Measurements from ENCODE around the gene PCDHA3.
"Not testable (repeated sequence)": the region's sequence is repeated elsewhere in the genome, so short reads cannot be mapped to it uniquely, and the experiment has no call there.

Gene PCDHA3

DNA sequence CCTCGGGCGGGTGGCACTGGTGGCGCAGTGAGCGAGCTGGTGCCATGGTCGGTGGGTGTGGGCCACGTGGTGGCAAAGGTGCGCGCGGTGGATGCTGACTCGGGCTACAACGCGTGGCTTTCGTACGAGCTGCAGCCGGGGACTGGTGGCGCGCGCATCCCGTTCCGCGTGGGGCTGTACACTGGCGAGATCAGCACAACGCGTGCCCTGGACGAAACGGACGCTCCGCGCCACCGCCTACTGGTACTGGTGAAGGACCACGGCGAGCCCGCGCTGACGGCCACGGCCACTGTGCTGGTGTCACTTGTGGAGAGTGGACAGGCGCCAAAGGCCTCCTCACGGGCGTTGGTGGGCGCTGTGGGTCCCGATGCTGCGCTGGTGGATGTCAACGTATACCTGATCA lies 8.0 kb downstream of the PCDHA3 start:
- in situ Hi-C loops (cut with MboI; ENCODE audit: low sequenced_read_pairs), result no loop called here

DNA sequence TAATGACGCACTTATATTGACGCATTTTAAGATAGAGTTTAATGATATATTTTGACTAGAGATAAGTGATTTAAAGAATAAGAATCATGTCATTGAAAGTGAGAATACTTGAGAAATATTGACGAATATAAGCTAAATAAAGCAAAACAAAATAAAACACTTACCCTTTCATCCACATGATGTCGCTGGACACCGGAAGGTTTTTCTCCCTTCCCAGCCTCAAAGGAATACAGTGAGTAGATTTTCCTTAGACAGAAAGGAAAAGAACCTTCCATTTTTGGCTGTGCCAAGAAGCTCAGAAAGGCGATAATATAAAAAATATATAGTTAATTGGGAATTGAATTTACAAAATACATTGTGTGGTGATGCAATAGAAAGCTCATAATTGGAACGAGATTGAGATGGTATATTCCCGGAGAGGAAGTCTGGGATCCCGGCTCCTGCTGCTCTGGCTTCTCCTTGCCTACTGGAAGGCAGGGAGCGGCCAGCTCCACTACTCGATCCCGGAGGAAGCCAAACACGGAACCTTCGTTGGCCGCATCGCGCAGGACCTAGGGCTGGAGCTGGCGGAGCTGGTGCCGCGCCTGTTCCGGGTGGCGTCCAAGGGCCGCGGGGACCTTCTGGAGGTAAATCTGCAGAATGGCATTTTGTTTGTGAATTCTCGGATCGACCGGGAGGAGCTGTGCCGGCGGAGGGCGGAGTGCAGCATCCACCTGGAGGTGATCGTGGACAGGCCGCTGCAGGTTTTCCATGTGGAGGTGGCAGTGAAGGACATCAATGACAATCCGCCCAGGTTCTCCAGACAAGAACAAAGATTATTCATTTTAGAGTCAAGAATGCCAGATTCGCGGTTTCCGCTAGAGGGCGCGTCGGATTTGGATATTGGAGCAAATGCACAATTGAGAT lies 20.8 kb downstream of the PCDHA3 start, which contains the start of gene PCDHA5:
Gene PCDHA5, plus strand, starts transcription at position 239 of the 906 bp plus-strand sequence.
- in situ Hi-C loops (cut with MboI; ENCODE audit: low sequenced_read_pairs), result no loop called here

DNA sequence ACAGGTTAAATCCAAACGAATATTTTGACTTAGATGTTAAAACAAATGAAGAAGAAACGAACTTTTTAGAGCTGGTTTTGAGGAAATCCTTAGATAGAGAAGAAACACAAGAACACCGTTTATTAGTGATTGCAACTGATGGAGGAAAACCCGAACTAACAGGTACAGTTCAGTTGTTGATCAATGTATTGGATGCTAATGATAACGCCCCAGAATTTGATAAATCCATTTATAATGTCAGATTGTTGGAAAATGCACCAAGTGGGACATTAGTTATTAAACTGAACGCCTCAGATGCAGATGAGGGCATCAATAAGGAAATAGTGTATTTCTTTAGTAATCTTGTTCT lies 21.4 kb downstream of the PCDHA3 start:
- in situ Hi-C loops (cut with MboI; ENCODE audit: low sequenced_read_pairs), result no loop called here

DNA sequence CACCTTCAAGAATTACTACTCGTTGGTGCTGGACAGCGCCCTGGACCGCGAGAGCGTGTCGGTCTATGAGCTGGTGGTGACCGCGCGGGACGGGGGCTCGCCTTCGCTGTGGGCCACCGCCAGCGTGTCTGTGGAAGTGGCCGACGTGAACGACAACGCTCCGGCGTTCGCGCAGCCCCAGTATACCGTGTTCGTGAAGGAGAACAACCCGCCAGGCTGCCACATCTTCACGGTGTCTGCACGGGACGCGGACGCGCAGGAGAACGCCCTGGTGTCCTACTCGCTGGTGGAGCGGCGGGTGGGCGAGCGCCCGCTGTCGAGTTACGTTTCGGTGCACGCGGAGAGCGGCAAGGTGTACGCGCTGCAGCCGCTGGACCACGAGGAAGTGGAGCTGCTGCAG lies 22.1 kb downstream of the PCDHA3 start:
- in situ Hi-C loops (cut with MboI; ENCODE audit: low sequenced_read_pairs), result not testable (repeated sequence)

DNA sequence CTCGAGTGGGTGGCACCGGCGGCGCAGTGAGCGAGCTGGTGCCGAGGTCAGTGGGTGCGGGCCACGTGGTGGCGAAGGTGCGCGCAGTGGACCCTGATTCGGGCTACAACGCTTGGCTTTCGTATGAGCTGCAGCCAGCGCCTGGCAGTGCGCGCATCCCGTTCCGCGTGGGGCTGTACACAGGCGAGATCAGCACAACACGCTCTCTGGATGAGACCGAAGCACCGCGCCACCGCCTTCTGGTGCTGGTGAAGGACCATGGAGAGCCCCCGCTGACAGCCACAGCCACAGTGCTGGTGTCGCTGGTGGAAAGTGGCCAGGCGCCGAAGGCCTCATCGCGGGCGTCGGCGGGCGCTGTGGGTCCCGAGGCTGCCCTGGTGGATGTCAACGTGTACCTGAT lies 22.6 kb downstream of the PCDHA3 start:
- in situ Hi-C loops (cut with MboI; ENCODE audit: low sequenced_read_pairs), result no loop called here

DNA sequence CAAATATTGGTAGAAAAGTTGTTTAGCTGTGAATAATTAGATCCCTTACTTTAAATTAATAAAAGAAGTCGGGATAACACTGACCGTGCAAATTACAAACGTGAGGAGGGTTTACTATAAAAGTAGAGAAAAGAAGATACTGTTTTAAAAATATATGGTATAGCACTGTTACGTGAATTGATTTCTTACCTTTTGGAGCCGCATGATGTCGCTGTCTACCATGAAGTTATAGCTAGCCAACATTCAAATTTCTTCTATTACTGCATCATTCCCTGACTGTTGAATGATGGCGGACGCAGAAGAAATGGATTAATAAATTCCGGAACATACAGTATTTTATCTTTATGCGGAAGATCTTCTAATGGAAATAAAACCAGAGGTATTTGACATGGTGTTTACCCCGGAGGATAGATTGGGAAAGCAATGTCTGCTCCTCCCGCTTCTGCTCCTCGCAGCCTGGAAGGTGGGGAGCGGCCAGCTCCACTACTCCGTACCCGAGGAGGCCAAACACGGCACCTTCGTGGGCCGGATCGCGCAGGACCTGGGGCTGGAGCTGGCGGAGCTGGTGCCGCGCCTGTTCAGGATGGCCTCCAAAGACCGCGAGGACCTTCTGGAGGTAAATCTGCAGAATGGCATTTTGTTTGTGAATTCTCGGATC lies 27.0 kb downstream of the PCDHA3 start, which contains the start of gene PCDHA6:
Gene PCDHA6, plus strand, starts transcription at position 257 of the 658 bp plus-strand sequence. Its CDS starts 132 bp downstream, at position 389.
- in situ Hi-C loops (cut with MboI; ENCODE audit: low sequenced_read_pairs), result no loop called here

DNA sequence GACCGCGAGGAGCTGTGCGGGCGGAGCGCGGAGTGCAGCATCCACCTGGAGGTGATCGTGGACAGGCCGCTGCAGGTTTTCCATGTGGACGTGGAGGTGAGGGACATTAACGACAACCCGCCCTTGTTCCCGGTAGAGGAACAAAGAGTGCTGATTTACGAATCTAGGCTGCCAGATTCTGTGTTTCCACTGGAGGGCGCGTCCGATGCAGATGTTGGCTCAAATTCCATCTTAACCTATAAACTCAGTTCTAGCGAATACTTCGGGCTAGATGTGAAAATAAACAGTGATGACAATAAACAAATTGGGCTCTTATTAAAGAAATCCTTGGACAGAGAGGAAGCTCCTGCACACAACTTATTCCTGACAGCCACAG lies 27.5 kb downstream of the PCDHA3 start:
- in situ Hi-C loops (cut with MboI; ENCODE audit: low sequenced_read_pairs), result no loop called here

DNA sequence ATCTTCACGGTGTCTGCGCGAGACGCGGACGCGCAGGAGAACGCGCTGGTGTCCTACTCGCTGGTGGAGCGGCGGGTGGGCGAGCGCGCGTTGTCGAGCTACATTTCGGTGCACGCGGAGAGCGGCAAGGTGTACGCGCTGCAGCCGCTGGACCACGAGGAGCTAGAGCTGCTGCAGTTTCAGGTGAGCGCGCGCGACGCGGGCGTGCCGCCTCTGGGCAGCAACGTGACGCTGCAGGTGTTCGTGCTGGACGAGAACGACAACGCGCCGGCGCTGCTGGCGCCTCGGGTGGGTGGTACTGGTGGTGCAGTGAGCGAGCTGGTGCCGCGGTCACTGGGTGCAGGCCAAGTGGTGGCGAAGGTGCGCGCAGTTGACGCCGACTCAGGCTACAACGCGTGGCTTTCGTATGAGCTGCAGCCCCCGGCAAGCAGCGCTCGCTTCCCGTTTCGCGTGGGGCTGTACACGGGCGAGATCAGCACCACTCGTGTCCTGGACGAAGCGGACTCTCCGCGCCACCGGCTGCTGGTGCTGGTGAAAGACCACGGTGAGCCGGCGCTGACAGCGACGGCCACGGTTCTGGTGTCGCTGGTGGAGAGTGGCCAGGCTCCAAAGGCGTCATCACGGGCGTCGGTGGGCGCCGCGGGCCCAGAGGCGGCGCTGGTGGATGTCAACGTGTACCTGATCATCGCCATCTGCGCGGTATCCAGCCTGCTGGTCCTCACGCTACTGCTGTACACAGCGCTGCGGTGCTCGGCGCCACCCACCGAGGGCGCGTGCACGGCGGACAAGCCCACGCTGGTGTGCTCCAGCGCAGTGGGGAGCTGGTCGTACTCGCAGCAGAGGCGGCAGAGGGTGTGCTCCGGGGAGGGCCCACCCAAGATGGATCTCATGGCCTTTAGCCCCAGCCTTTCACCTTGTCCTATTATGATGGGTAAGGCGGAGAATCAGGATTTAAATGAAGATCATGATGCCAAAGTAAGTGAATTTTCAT lies 28.9 kb downstream of the PCDHA3 start:
- in situ Hi-C loops (cut with MboI; ENCODE audit: low sequenced_read_pairs), result not testable (repeated sequence)

DNA sequence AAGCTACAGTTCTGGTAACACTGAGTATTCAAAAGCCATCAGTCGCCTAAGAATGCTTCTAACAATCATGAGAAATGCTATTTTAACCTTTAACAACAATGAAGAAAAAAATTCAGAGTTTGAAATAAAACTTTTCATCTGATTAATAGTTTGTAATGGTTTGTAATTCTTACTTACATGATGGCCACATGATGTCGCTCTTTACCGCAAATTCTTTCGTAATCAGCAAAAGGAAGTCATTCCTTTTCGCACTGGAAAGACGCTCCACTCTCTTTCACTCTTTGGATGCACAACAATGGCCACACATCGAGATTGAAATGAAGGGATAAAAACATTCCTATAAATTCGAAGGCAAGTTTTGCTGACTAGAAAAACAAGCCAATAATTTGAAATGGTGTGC lies 33.1 kb downstream of the PCDHA3 start, which contains the start of gene PCDHA7:
Gene PCDHA7, plus strand, starts transcription at position 277 of the 400 bp plus-strand sequence. Its CDS starts 115 bp downstream, at position 392.
- in situ Hi-C loops (cut with MboI; ENCODE audit: low sequenced_read_pairs), result no loop called here

DNA sequence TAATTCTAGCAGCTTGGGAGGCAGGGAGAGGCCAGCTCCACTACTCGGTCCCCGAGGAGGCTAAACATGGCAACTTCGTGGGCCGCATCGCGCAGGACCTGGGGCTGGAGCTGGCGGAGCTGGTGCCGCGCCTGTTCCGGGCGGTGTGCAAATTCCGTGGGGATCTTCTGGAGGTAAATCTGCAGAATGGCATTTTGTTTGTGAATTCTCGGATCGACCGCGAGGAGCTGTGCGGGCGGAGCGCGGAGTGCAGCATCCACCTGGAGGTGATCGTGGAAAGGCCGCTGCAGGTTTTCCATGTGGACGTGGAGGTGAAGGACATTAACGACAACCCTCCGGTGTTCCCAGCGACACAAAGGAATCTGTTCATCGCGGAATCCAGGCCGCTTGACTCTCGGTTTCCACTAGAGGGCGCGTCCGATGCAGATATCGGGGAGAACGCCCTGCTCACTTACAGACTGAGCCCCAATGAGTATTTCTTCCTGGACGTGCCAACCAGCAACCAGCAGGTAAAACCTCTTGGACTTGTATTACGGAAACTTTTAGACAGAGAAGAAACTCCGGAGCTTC lies 33.7 kb downstream of the PCDHA3 start:
- in situ Hi-C loops (cut with MboI; ENCODE audit: low sequenced_read_pairs), result not testable (repeated sequence)

DNA sequence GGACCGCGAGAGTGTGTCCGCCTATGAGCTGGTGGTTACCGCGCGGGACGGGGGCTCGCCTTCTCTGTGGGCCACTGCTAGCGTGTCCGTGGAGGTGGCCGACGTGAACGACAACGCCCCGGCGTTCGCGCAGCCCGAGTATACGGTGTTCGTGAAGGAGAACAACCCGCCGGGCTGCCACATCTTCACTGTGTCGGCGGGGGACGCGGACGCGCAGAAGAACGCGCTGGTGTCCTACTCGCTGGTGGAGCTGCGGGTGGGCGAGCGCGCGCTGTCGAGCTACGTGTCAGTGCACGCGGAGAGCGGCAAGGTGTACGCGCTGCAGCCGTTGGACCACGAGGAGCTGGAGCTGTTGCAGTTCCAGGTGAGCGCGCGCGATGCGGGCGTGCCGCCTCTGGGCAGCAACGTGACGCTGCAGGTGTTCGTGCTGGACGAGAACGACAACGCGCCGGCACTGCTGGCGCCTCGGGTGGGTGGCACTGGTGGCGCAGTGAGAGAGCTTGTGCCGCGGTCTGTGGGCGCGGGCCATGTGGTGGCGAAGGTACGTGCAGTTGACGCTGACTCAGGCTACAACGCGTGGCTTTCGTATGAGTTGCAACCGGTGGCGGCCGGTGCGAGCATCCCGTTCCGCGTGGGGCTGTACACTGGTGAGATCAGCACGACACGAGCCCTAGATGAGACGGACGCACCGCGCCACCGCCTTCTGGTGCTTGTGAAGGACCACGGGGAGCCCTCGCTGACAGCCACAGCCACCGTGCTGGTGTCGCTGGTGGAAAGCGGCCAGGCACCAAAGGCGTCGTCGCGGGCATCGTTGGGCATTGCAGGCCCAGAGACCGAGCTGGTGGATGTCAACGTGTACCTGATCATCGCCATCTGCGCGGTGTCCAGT lies 35.0 kb downstream of the PCDHA3 start:
- in situ Hi-C loops (cut with MboI; ENCODE audit: low sequenced_read_pairs), result no loop called here

DNA sequence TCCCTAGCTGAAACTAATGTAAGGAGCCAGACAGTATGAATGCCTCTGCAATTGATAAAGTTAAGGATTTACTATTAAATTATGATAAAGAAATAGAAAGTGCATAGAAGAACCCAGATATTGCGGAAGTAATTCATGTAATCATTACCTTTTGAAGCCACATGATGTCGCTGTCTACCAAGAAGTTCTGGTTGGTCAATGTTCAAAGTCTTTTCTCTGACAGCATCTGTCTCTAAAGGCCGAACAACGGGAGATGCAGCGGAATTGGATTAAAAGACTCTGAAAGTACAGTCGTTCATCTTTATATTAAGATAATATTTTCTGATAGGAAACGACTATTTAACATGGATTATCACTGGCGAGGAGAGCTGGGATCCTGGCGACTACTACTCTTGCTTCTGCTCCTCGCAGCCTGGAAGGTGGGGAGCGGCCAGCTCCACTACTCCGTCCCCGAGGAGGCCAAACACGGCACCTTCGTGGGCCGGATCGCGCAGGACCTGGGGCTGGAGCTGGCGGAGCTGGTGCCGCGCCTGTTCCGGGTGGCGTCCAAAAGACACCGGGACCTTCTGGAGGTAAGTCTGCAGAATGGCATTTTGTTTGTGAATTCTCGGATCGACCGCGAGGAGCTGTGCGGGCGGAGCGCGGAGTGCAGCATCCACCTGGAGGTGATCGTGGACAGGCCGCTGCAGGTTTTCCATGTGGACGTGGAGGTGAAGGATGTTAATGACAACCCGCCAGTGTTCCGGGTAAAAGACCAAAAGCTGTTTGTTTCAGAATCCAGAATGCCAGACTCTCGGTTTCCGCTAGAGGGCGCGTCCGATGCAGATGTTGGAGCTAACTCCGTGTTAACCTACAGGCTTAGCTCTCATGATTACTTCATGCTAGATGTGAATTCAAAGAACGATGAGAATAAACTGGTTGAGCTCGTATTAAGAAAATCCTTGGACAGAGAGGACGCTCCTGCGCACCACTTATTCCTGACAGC lies 40.4 kb downstream of the PCDHA3 start, which contains the start of gene PCDHA8:
Gene PCDHA8, plus strand, starts transcription at position 210 of the 985 bp plus-strand sequence. Its CDS starts 135 bp downstream, at position 345.
- in situ Hi-C loops (cut with MboI; ENCODE audit: low sequenced_read_pairs), result no loop called here

DNA sequence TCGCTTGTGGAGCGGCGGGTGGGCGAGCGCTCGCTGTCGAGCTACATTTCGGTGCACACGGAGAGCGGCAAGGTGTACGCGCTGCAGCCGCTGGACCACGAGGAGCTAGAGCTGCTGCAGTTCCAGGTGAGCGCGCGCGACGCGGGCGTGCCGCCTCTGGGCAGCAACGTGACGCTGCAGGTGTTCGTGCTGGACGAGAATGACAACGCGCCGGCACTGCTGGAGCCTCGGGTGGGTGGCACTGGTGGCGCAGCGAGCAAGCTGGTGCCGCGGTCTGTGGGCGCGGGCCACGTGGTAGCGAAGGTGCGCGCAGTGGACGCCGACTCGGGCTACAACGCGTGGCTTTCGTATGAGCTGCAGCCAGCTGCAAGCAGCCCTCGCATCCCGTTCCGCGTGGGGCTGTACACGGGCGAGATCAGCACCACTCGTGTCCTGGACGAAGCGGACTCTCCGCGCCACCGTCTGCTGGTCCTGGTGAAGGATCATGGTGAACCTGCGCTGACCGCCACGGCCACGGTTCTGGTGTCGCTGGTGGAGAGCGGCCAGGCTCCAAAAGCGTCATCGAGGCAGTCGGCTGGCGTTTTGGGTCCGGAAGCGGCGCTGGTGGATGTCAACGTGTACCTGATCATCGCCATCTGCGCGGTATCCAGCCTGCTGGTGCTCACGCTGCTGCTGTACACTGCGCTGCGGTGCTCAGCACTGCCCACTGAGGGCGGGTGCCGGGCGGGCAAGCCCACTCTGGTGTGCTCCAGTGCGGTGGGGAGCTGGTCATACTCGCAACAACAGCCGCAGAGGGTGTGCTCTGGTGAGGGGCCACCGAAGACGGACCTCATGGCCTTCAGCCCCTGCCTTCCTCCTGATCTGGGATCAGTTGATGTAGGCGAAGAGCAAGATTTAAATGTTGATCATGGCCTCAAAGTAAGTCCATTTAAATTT lies 42.2 kb downstream of the PCDHA3 start:
- in situ Hi-C loops (cut with MboI; ENCODE audit: low sequenced_read_pairs), result no loop called here

DNA sequence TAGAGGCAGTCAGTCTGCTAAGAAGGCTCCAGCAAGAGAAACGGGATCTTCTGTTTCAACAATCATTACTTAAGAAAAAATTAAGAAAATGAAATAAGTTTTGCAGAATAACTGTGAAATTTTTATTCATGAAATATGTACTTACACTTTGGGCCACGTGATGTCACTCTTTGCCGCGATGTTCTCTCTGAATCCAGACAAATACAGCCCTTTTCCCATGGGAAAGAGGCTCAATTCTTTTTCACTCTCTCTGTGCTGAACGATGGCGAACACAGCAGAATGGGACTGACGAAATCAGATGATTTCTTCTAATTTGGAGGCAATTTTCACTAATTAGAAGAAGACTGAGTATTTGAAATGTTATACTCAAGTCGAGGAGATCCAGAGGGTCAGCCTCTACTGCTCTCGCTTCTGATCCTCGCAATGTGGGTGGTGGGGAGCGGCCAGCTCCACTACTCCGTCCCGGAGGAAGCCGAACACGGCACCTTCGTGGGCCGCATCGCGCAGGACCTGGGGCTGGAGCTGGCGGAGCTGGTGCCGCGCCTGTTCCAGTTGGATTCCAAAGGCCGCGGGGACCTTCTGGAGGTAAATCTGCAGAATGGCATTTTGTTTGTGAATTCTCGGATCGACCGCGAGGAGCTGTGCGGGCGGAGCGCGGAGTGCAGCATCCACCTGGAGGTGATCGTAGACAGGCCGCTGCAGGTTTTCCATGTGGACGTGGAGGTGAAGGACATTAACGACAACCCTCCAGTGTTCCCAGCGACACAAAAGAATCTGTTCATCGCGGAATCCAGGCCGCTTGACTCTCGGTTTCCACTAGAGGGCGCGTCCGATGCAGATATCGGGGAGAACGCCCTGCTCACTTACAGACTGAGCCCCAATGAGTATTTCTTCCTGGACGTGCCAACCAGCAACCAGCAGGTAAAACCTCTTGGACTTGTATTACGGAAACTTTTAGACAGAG lies 47.6 kb downstream of the PCDHA3 start, which contains the start of gene PCDHA9:
Gene PCDHA9, plus strand, starts transcription at position 244 of the 964 bp plus-strand sequence. Its CDS starts 114 bp downstream, at position 358.
- in situ Hi-C loops (cut with MboI; ENCODE audit: low sequenced_read_pairs), result not testable (repeated sequence)

DNA sequence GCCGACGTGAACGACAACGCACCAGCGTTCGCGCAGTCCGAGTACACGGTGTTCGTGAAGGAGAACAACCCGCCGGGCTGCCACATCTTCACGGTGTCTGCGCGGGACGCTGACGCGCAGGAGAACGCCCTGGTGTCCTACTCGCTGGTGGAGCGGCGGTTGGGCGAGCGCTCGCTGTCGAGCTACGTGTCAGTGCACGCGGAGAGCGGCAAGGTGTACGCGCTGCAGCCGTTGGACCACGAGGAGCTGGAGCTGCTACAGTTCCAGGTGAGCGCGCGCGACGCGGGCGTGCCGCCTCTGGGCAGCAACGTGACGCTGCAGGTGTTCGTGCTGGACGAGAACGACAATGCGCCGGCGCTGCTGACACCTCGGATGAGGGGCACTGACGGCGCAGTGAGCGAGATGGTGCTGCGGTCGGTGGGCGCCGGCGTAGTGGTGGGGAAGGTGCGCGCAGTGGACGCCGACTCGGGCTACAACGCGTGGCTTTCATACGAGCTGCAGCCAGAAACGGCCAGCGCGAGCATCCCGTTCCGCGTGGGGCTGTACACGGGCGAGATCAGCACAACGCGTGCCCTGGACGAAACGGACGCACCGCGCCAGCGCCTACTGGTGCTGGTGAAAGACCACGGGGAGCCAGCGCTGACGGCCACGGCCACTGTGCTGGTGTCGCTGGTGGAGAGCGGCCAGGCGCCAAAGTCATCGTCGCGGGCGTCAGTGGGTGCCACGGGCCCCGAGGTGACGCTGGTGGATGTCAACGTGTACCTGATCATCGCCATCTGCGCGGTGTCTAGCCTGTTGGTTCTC lies 49.2 kb downstream of the PCDHA3 start:
- in situ Hi-C loops (cut with MboI; ENCODE audit: low sequenced_read_pairs), result not testable (repeated sequence)
